K562 (cell line): Measurements from ENCODE around the gene DMD.

ENCODE experiments used
- CREB1 ChIP-seq, 2 experiments: sonication (generic) in 1 of 2; formaldehyde crosslinking in 1 of 2; IDR thresholded peaks; 2 replicates each; pipeline versions ENCODE4 v1.6.1 to v1.8.0; 2012 to 2022; ENCODE audit warnings: inconsistent platforms in 1 of 2, mild to moderate bottlenecking in 1 of 2, missing genetic modification reagents in 1 of 2, moderate library complexity in 1 of 2
- FIP1L1 ChIP-seq: fragments of 200-400 bp; formaldehyde crosslinking; IDR thresholded peaks from 2 replicates; pipeline ENCODE4 v1.6.1; 2018; ENCODE audit warnings: mild to moderate bottlenecking, low read depth, low read length; ENCODE audit not compliant: poor library complexity, severe bottlenecking
- POLR2A ChIP-seq: fragments of 450-650 bp; conservative IDR thresholded peaks from 2 replicates; pipeline ENCODE4 v1.6.1; 2016
- SAP30 ChIP-seq: fragments of 200-600 bp; sonication (generic); IDR thresholded peaks from 2 replicates; pipeline ENCODE4 v1.6.1; 2012; ENCODE audit warnings: borderline replicate concordance, low read depth, mild to moderate bottlenecking, moderate library complexity, low read length, control low read depth, inconsistent platforms; ENCODE audit not compliant: insufficient read depth, poor library complexity, severe bottlenecking
- ZNF780A ChIP-seq: fragments of 250-450 bp; sonication (Bioruptor Pico); IDR thresholded peaks from 2 replicates; pipeline ENCODE4 v1.5.0; 2021; ENCODE audit warnings: mild to moderate bottlenecking
- TF ChIP-seq, protein P1 (sequence below), 3 experiments: IDR thresholded peaks in 2 of 3; conservative IDR thresholded peaks in 1 of 3; 2 replicates each; pipeline ENCODE4 v1.5.1; 2011 to 2012; ENCODE audit warnings: low read length in 3 of 3, mild to moderate bottlenecking in 3 of 3, control low read depth in 2 of 3, improper control_type of control experiment in 1 of 3, inconsistent platforms in 1 of 3, low read depth in 1 of 3, mixed read lengths in 1 of 3, moderate library complexity in 1 of 3; ENCODE audit not compliant: insufficient read depth in 2 of 3

DNA sequence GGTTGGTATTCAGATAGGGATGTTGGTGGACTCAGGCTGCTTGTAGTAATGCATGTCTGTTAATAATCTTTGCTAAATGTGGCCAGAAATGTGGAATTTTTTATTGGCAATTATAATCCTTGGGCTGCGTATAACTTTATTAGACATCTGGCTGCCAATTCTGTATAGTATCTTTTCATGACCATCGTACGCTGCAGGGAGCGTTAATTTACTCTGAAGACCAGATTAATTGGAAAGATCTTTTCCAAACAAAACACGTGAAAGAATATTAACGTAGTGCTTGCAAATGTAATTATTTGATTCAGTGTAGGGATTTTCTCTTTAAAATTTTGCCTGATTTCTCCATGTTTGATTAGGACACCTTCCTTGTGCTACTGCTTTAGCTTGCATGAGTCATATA lies 2100.7 kb downstream of the DMD start:
- no peak for TF ChIP-seq FIP1L1
- TF ChIP-seq SAP30 = no peak
- TF ChIP-seq, protein P1, sequence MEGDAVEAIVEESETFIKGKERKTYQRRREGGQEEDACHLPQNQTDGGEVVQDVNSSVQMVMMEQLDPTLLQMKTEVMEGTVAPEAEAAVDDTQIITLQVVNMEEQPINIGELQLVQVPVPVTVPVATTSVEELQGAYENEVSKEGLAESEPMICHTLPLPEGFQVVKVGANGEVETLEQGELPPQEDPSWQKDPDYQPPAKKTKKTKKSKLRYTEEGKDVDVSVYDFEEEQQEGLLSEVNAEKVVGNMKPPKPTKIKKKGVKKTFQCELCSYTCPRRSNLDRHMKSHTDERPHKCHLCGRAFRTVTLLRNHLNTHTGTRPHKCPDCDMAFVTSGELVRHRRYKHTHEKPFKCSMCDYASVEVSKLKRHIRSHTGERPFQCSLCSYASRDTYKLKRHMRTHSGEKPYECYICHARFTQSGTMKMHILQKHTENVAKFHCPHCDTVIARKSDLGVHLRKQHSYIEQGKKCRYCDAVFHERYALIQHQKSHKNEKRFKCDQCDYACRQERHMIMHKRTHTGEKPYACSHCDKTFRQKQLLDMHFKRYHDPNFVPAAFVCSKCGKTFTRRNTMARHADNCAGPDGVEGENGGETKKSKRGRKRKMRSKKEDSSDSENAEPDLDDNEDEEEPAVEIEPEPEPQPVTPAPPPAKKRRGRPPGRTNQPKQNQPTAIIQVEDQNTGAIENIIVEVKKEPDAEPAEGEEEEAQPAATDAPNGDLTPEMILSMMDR (IDR thresholded peaks at IDR 0.05 in 2 of 3, conservative IDR thresholded peaks at IDR 0.05 in 1 of 3; ENCODE audit: insufficient read depth in 2 of 3, low read depth in 1 of 3, low read length in 3 of 3) = no peak
- no peak for TF ChIP-seq CREB1 (IDR thresholded peaks at IDR 0.05)
- TF ChIP-seq CREB1 (CRISPR knock-in tag; IDR thresholded peaks at IDR 0.05) = no peak
- TF ChIP-seq POLR2A = no peak
- no peak for TF ChIP-seq ZNF780A (CRISPR knock-in tag)
